Fibroblast of skin of left biceps (primary cell): ENCODE results near the gene PDZD11.
"Not testable (repeated sequence)": the region's sequence is repeated elsewhere in the genome, so short reads cannot be mapped to it uniquely, and the experiment has no call there.

Experiments
- DNase-seq, 2 experiments: peaks; one replicate each; pipeline ENCODE4 v3.0.0-alpha.2; 2013; ENCODE audit warnings: low read depth in 2 of 2

Gene PDZD11, protein sequence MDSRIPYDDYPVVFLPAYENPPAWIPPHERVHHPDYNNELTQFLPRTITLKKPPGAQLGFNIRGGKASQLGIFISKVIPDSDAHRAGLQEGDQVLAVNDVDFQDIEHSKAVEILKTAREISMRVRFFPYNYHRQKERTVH

DNA sequence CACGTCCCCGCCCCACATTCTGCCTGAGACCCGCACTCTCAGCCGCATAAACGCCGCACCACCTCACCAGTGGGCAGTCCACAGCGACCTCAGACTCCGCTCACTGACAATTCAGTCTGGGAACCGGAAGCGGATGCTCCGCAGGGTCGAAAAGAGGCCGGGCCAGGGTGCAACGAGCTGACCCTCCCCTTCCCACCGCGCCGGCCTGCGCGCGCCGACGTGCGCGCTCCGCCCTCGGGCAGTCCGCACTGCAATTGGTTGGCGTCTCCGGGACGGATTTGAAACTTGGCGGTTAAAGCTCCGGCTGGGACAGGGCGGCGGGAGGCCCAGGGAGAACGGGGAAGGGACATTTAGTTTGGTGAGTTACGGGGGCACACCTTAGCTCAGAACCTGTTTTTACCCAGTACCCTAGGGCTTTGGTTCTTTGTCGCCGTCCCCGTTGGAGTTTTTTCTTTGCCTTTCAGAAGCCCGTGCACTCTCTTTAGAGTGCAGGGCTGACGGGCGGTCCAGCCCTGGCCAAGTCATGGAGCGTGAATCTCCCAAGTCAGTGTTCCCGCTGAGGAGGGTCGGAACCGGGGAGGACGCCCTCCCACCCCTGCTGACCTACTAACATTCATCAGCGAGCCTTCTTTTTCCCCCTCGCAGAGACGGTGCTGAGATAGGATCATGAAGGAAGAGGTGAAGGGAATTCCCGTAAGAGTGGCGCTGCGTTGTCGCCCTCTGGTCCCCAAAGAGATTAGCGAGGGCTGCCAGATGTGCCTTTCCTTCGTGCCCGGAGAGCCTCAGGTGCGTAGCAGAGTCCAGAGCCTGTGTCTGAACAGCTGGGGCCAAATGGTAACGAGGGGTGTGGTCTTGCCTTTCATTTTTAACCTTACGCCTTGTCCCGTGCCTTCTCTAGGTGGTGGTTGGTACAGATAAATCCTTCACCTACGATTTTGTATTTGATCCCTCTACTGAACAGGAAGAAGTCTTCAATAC lies at the start of gene PDZD11, which contains the start of gene KIF4A:
PDZD11 (minus strand) TSS at position 135 of the 978 bp plus-strand sequence. CDS start 586 bp downstream, outside the sequence.
KIF4A (plus strand) TSS at position 312 of the 978 bp plus-strand sequence; CDS start at position 667, 355 bp downstream.
- peak; percentile 24 to 30 for DNase-seq

DNA sequence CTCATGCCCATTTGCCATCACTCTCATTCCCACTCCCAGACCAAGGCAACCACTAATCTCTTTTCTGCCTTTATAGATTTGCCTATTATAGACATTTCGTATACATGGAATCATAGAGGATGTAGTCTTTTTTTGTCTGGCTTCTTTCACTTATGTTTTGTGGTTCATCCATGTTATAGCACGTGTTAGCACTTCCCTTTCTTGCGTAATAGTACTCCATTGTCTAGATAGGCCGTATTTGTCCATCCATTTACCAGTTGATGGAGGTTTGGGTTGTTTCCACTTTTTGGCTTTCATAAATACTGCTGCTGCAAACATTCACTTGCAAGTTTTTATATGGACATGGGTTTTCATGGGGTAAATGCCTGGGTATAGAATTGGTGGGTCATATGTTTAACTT lies 48.6 kb upstream of the PDZD11 start:
- no peak for DNase-seq

DNA sequence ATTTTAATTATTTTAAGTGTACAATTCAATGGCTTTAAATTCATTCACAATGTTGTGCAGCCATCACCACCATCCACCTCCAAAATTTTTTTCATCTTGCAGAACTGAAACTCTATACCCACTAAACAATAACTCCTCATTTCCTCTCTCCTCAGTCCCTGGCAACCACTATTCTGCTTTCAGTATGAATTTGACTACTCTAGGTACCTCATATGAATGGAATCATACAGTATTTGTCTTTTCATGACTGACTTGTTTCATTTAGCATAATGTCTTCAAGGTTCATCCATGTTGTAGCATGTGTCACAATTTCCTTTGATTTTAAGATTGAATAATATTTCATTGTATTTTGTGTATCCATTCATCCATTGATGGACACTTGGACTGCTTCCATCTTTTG lies 47.0 kb upstream of the PDZD11 start:
- DNase-seq, result no peak

DNA sequence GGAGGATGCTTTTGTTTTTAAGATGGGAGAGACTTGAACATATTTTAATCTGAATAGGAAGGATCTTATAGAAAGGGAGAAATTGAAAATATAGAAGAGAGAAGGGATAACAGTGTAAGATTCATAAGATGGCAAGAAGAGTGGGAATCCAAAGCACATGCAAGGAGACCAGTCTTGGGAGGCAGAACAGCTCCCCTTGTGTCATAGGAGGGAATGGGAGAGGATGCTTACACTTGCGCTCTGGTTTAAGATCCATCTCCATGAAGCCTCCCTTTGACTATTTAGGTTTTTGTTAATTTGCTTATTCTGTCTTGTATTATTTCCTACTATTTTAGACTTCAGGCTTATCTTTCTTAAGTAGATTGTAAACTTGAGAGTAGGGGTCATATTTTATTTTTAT lies 42.9 kb upstream of the PDZD11 start:
- DNase-seq, result no peak

DNA sequence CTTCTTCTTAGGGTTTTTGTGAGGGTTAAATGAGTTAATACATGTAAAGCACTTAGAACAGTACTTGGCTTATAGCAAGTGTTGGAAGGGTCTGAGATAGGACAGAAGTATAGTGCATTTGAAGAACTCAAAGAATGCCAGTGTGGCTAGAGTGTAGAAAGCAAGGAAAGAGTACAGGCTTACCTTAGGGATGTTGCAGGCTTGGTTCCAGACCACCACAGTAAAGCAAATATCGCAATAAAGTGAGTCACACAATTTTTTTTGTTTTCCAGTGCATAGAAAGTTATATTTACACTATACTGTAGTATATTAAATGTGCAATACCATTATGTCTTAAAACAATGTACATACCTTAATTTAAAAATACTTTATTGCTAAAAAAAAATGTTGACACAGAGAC lies 41.4 kb upstream of the PDZD11 start:
- DNase-seq, result peak; percentile 40 to 42

DNA sequence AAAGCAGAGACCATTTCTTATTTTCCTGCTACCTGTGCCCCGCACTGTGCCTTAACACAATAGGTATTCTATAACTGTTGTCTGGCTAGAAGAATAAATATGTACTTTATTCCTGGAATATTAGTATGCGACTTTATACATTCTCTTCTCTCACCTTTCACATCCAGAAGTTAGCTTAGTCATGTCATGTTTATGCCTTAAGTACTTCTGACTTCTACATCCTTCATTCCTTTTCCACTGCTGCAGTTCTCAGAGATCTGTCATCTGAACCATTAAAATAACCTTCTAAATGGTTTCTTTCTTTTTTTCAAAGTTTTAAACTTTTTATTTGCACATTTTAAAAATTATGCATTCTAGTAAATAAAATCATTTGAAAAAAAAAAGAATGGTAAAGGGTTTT lies 34.6 kb upstream of the PDZD11 start:
- DNase-seq, result no peak

DNA sequence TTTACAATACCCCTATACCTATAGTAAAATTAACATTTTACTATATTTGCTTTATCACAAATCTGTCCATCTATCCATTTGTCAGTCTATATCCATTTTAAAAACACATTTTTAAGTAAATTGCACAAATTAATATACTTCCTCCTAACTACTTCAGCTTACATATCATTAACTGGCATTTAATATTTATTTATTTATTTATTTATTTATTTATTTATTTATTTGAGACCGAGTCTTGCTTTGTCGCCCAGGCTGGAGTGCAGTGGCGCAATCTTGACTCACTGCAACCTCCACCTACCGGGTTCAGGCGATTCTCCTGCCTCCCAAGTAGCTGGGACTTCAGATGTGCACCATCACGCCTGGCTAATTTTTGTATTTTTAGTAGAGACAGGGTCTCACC lies 33.9 kb upstream of the PDZD11 start:
- not testable (repeated sequence) for DNase-seq

DNA sequence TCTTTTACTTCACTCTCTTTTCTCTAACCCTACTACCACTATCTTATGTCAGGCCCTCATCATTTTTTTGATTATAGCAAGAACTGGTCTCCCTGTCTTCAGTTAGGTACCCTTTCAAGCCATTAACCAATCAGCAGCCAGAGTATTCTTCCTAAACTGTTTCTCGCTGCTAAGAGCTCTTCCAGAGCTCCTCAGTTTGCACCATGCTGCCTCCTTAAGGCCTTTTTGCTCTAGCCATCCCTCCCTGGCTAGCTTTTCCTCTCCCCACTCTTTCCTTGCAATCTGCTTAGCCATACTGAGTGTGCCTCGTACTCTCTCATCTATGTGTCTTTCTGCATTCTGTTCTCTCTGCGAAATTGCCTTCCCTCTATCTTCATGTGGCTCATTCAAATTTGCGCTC lies 33.1 kb upstream of the PDZD11 start:
- DNase-seq, result no peak

DNA sequence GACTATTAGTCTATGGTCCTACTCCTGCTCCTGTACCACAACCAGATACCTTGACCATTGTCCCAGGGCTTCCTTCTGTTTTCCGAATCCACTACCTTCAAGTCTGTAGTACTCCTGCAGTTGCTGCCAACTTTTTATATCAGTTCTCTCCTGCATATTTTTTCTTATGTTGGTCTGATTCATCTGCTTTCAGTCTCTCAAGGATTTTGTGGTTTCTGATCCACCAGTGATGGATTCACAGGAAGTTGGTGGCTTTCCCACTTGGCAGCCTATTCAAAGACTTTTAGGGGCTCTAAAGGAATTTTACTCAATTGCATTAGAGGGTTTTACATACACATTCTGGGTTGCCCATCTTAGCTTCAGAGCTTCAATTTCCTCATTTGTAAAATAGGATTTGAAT lies 23.8 kb upstream of the PDZD11 start:
- DNase-seq, result peak; percentile 41 to 47

DNA sequence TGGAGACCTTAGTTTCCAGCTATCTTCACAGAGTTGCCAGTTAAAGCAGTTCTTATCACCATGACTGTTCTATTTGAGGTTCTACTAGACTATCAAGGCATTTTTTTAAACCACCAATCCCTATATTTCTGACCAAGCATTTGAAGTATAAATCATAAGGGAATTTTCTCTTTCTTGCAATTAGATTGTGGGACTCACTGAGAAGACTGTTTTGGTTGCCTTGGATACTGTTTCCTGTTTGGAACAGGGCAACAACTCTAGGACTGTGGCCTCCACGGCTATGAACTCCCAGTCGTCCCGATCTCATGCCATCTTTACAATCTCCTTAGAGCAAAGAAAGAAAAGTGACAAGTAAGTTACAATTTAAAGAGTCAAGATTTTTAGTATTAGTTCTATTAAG lies 12.0 kb upstream of the PDZD11 start:
- no peak for DNase-seq

DNA sequence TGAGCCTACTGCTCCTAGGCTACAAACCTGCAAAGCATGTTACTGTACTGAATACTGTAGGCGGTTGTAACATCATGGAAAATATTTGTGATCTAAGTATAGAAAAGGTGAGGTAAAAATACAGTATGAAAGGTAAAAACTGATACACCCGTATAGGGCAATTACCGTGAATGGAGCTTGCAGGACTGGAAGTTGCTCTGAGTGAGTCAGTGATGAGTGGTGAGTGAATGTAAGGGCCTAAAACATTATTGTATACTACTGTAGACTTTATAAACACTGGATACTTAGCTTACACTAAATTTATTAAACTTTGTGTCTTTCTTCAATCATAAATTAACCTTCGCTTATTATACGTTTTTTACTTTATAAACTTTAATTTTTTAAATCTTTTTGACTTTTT lies 3.9 kb upstream of the PDZD11 start:
- DNase-seq, result no peak

DNA sequence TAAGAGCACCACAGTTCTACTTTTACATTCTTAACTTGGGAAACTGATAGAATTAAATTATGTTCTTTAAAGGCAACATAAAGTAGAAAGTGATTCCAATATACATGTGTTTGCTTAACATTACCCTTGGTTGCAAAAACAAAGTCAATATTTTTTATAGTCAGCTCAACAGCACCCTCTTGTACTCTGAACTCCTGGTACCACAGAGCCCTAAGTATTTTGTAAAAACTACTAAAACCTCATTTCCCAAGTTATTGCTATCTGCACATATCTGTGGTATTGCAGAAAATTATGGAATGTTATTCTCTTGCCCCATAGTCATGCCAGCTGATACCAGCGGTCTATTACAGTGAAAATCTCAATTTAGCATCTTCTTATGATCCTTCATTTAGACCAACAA lies 3.1 kb upstream of the PDZD11 start:
- no peak for DNase-seq

DNA sequence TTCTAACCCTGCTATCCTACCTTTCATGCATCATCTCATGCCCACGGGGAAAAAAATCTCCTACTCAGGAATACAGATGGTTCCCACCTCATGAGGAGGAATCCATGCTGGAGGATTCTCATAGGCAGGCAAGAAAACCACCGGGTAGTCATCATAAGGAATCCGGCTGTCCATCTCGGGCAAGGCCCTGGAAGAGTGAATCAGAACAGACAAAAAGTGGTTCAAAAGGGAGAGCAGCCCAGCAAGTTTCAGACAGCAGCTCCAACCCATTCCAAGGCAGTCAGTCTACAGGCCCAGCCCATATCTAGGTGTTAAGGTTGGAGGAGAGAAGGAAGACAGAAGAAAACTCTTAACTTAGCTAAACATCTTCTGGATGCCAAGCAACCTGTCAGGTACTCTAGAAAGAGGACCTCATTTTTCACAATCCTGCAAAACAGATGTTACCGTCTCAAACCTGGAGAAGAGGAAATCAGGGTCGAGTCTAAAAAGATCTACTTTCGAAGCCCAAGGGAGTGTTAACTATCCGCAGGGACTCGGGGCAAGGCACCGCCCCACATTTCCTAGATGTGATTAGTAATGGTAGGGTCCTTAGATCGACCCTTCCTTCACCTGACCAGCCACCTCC lies 447 bp downstream of the PDZD11 start:
- no peak for DNase-seq

DNA sequence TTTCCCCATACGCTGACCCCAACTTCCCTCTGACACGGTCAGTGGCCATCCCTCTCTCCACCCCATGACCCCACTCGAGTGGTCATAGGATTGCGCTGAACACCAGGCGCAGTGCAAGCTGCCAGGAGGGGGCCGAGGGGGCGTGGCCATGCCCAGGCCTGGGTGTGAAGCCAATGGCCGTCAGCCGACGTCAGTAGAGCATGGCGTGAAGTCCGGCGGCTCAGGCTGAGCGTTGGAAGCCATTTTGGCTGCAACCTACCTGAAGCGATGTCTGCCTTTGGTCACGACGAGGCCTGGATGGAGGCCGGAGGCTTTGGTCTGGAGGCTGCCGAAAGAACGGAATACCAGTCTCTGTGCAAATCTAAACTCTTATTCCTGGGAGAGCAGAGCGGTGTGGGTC lies 7.8 kb downstream of the PDZD11 start, which contains the start of gene RAB41:
RAB41 (plus strand) TSS at position 222 of the 400 bp plus-strand sequence; CDS start at position 268, 46 bp downstream.
- DNase-seq, result no peak

DNA sequence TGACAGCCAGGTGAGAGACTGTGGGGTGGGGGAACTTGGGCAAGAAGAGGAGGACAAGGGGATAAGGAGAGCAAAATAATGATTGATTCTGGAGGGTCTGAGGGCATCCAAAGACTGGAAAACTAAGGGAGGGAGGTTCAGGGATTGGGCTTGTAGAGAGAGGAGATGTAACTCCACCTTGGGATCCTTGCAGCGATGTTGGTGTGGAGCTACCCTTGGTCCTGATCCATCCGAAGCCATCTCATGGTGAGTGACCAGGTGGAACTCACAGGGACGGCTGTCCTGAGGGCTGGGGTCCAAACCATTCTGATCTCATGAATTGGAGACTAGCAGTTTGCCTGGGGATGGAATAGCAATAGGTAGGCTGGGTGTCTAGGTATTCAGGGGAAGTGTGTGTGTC lies 9.2 kb downstream of the PDZD11 start:
- DNase-seq, result no peak

DNA sequence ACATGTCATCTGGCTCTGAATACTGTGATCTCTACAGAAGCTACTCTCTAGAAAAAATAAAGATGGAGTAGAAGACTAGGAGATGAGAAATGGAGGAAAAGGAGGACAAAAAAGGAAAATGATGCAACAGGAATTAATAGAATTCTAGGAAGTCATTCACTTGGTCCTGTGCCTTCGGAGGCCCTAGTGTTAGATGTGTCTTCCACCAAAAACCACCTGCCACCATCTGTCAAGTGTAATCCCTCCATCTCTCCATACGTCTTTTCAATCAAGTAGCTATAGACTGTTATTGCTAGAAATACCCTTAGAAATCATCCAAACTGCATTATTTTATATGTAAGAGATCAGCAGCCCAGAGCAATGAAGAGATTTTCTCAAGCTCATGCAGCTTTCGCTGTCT lies 10.6 kb downstream of the PDZD11 start:
- DNase-seq, result no peak

DNA sequence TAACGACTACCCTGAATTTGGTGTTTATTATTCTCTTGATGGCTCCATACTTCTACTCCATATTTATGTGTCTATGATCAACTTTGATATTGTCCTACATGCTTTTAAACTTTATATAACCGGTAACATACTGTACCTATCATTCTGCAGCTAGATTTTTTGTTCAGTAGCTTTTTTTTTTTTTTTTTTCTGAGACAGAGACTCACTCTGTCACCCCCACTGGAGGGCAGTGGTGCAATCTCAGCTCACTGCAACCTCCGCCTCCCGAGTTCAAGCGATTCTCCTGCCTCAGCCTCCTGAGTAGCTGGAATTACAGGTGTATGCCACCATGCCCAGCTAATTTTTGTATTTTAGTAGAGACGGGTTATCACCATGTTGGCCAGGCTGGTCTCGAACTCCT lies 15.7 kb downstream of the PDZD11 start:
- not testable (repeated sequence) for DNase-seq

DNA sequence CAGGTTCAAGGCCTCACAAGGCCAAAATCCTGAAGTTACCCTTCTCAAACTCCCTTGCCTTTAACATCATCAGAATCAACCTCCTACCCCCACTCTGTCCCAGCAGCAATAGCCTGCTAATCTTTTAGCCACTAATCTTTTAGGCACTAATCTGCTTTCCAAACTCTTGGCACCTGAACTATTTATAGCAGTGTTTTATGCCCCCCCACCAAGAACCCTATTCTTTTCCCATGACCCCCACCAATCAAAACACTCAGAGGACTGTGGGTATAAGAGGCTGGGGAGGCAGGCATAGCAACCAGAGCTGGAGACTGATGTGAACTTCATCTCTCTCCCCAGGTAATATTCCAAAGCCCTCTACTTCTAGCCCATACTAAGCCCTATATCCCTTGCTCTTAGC lies 21.7 kb downstream of the PDZD11 start, which contains the start of gene ARR3:
ARR3 (plus strand) TSS at position 301 of the 400 bp plus-strand sequence. CDS start 1,052 bp downstream, outside the sequence.
- no peak for DNase-seq

DNA sequence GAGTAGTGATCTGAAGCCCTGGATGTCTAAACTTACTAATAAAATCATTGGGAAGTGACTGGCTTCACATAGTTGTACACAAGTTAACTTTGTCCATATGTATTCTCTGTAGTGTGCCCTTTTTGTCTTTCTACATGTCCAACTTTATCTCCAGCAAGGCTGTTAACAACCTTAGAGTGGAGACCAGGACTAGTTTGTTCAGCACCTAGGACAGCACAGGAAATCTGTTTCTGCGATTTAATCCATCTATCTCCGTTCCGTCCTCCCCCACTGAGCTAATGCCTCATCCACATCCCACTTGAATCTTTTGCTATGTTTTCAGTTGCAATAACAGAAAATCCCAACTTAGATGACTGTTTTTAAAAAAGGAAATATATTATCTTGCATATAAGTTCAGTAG lies 24.9 kb downstream of the PDZD11 start:
- DNase-seq, result no peak

DNA sequence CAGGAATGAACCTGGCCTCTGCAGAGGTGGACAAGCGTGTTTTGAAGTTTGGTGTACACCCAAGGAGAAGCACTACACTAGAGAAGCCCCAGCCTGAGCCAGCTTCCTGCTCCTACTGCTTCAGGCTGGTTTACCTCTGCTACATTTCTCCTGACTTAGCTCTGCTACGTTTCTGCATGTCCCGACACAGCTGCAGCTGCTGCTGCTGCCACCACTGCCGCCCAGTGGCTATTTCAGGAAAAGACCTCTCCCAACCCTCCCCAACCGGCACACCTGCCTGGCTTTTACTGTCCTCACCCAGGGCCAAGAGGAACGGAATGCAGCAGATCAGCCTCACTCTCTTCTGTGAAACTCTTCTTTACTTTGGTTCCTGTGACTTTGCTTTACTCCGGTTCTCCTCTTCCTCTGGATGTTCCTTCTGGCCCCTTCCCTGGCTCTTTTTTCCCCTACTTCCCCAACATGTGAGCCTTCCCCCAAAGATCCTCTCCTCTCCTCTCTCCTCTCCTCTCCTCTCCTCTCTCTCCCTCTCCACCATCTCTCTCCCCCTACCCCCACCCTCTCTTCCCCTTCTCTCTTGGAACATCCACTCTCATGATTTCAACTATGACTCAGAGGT lies 26.7 kb downstream of the PDZD11 start:
- DNase-seq, result no peak

DNA sequence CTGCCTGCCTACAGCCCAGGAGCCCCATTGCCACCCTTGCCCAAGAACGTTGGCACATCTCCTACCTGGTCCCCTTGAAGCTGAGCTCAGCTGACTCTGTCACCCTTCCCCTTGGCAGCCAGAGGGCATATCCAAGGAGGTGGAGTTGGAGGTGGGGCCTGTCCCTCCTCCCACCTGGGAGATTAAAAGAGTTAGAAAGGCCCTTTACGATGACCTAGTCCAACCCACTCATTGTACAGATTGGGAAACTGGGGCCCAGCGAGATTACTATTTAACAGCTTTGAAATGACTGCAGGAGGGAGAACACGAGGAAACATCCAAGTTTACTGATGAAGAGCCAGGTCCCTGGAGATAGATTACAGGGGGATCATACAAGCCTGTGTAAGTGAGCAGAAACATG lies 29.6 kb downstream of the PDZD11 start, which contains the start of gene P2RY4:
P2RY4 (minus strand) TSS at position 101 of the 400 bp plus-strand sequence. CDS start 580 bp downstream, outside the sequence.
- DNase-seq, result no peak
